ENCODE measurements around the gene TSC22D2.
"Not testable (repeated sequence)": the region's sequence is repeated elsewhere in the genome, so short reads cannot be mapped to it uniquely, and the experiment has no call there.

The TSC22D2 gene

GRCh38 chr3:150449169-150449721 lies 41.1 kb downstream of the TSC22D2 start:
- DNase-seq: peak; percentile 70

DNA sequence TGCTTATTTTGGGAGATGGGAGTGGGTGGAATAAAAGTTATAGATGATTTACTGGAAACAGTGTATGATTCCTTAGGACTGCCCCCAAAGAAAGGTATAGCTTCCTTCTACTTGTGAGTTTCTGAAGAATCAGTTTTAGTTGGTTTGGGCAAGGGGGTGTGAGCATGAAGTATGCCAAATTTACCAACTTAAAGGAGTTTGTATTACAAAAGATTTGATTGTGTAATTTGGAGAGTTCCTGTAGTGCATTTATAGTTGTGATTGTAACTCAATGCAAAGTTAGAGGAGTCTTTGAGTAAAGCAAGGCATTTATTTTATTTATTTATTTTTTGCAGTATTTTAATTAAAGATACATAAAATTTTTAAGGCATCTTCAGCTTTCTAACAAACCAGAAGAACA lies 42.8 kb downstream of the TSC22D2 start:
- DNase-seq: peak; percentile 41

GRCh38 chr3:150451329-150452048 lies 43.4 kb downstream of the TSC22D2 start:
- DNase-seq: peak; percentile 75

GRCh38 chr3:150453353-150453752 lies 45.3 kb downstream of the TSC22D2 start:
- no peak for DNase-seq

- DNase-seq: no peak
These were observed 46.0 kb downstream of the TSC22D2 start for GRCh38 chr3:150454085-150454484.

GRCh38 chr3:150454622-150455021 lies 46.5 kb downstream of the TSC22D2 start:
- no peak for DNase-seq

- DNase-seq: no peak
These were observed 47.2 kb downstream of the TSC22D2 start for GRCh38 chr3:150455341-150455740.

GRCh38 chr3:150458001-150458400 lies 49.9 kb downstream of the TSC22D2 start:
- no peak for DNase-seq

DNA sequence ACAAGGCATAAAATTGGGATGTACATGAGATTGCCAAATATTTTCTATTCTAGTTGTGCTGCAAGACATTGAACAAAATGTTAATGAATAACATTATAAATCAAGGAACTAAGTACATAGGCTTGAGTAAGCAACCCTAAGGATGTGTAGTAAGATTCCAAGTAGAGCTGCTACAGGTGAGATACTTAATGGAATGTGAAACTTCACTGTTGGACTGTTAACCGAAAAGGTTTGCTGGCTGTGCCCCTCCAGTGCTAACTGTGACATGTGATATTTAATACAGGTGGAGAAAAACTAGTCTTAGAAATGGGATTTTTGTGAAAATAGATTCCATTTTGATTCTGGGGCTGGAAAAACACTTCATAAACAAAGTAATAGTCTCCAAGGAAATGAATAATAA lies 52.4 kb downstream of the TSC22D2 start:
- no peak for DNase-seq

DNA sequence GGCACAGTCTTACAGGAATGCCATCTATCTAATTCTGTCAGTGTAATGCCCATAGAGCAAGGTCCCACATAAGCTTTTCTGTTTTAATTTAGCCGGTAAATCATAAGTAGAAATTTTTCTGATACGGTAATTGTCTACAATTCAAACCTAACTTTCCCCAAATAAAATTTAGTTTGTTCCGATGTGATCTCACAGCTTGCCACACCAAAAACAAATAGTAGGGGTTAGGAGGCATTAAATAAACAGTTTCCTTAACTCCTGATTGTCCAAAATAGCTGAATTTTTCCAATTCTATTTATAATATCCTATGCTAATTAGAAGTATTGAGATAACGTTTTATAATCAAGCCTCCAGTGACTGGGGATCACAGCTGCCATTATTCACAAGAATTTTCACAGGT lies 53.3 kb downstream of the TSC22D2 start:
- DNase-seq: no peak

- peak; percentile 9 for DNase-seq
These were observed 54.0 kb downstream of the TSC22D2 start for GRCh38 chr3:150462108-150462507.

- no peak for DNase-seq
These were observed 56.6 kb downstream of the TSC22D2 start for GRCh38 chr3:150464684-150465083.

DNA sequence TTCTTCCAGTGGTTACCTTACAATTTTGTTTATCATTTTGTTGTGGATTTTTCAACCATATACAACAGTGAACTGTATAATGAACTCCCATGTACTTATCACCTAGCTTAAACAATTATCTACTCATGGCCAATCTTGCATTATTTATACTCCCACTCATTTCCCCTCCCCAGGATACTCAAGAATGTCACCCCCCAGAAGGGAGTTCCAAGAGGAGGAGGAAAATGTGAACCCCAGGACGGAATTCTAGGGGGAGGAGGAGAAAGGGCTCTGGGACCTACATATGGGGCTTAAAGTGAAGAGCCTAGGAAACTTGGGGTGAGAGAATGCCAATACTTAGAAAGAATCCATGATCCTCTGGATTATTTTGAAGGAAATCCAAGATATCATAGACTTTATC lies 59.3 kb downstream of the TSC22D2 start:
- DNase-seq: peak; percentile 66

DNA sequence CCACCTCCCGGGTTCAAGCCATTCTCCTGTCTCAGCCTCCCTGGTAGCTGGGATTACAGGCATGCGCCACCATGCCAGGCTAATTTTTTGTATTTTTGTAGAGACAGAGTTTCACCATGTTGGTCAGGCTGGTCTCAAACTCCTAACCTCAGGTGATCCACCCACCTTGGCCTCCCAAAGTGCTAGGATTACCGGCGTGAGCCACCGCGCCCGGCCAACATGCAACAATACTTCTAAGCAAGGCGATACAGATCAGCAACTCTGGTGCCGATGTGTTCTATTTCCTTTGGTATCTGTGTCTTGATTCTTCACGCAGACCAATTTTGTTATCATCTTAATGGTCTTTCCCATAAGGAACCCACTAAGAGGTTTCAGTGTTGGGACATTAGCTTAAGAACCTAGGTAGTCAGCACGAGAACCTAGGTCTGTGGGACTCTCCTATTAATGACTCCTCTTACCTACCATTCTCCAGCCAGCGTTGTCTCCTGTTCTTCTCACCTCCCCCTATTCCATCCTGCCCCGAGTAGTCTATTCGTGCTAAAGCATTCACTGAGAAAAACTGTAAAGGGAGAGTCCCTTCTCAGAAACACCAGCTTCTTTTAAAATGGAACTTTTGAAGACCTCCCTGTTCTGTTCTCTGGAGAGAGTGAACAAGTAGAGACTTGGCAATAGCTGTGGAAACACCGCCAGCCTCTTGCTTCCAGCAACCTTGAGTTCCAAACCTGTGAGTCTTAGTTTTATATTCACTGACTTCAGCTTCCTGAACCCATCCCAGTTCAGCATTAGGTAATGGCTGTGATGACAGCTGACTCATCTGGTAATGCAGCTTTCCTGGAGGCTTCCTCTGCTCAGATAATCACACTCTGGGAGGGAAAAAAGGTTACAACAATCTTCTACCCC lies 61.2 kb downstream of the TSC22D2 start:
- peak; percentile 99 for DNase-seq

DNA sequence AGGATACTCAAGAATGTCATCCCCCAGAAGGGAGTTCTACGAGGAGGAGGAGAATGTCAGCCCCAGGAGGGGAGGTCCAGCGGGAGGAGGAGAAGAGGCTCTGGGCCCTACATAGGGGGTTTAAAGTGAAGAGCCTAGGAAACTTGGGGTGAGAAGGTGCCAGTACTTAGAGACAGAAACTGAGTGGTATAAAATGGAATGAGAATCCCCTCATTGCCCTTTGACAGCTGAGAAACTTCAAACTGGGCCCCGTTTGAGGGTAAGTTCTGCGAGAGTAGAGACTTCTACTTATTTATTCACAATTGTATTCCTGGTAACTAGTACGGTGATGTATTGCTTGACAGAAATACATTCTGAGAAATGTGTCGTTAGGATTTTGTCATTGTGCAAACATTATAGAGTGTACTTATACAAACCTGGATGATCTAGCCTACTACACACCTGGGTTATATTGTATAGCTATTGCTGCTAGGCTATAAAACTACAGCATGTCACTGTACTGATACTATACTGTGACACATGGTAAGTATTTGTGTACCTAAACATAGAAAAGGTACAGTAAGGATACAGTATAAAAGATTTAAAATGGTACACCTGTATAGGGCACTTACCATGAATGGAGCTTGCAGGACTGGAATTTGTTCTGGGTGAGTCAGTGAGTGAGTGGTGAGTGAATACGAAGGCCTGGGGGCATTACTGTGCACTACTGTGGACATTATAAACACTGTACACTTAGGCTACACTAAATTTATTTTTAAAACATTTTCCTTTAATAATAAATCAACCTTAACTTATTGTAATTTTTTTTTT lies 62.0 kb downstream of the TSC22D2 start:
- peak; percentile 79 for DNase-seq

DNA sequence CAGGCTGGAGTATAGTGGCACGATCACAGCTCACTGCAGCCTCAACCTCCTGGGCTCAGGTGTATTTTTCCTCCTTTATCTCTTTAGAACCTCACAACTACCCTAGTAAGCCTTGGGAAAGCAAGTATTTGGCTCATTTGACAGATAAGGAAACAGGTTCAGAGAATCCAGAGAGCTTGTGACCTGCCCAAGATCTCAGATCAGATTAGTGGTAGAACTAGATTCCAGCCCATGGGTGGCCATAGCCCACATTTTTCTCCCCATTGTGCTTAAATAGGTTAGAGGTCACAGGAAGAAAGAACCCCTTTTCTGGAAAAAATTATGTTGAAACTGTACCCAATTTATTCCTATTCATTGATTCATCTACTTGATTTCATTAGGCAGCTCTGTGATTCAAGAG lies 64.3 kb downstream of the TSC22D2 start:
- no peak for DNase-seq

GRCh38 chr3:150473161-150473560 lies 65.1 kb downstream of the TSC22D2 start:
- not testable (repeated sequence) for DNase-seq

- DNase-seq: no peak
These were observed 71.3 kb downstream of the TSC22D2 start for GRCh38 chr3:150479370-150479769.

- no peak for DNase-seq
These were observed 72.8 kb downstream of the TSC22D2 start for GRCh38 chr3:150480877-150481276.

- DNase-seq: no peak
These were observed 75.1 kb downstream of the TSC22D2 start for GRCh38 chr3:150483226-150483625.

DNA sequence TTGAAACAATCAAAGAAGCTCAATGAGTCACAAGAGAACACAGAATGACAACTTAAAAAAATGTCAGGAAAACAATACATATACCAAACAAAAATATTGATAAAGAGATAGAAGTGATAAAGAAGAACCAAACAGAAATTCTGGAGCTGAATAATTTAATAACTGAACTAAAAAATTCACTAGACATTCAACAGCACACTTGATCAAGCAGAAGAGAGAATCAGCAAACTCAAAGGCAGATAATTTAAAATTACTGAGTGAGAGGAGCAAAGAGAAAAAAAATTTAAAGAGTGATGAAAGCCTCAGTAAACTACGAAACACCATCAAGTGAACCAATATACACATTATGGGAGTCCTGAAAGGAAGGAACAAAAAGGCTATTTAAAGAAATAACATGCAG lies 76.3 kb downstream of the TSC22D2 start:
- no peak for DNase-seq

DNA sequence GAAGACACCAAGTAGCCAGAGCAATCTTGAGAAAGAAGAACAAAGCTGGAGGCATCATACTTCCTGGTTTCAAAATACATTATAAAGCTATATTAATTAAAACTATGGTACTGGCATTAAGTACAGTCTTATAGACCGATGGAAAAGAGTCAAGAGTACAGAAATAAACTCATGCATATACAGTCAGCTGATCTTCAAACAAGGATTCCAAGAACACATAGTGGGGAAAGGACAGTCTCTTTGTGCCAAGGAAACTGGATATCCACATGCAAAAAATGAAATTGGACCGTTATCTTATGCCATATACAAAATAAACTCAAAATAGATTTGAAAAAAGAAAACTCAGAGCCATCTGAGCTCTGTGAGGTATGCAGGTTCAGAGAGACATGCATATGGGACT lies 80.8 kb downstream of the TSC22D2 start:
- no peak for DNase-seq
